Activated naive CD4-positive, alpha-beta T cell treated with anti-CD3 and anti-CD28 coated beads for 36 hours (primary cell): Measurements from ENCODE around the gene CCDC6. TPM values are rescaled to one million over a fixed set of nuclear protein-coding genes. Genes with fewer than 3 reads are reported as not detected.
"Not testable (repeated sequence)": the region's sequence is repeated elsewhere in the genome, so short reads cannot be mapped to it uniquely, and the experiment has no call there.

Source experiments
- CTCF ChIA-PET: fragments of 350-600 bp; sonication (Branson Sonifier 250); formaldehyde crosslinking; loops from one replicate; lab custom pipeline; 2021; ENCODE audit warnings: antibody characterized with exemption; lab: Charles Lee
- DNase-seq: peaks from one replicate; pipeline ENCODE4 v3.0.0-alpha.2; 2020
- H3K27ac Mint-ChIP-seq: one replicate; pipeline ENCODE4 v1.8.0; 2021; ENCODE audit warnings: mild to moderate bottlenecking, mixed read lengths
- H3K27me3 Mint-ChIP-seq: one replicate; pipeline ENCODE4 v1.8.0; 2021; ENCODE audit warnings: low read depth, mixed read lengths
- H3K36me3 Mint-ChIP-seq: one replicate; pipeline ENCODE4 v1.8.0; 2021; ENCODE audit warnings: low read depth, mixed read lengths
- H3K4me1 Mint-ChIP-seq: one replicate; pipeline ENCODE4 v1.8.0; 2021; ENCODE audit warnings: low read depth, mixed read lengths
- H3K4me3 Mint-ChIP-seq: one replicate; pipeline ENCODE4 v1.8.0; 2021; ENCODE audit warnings: mild to moderate bottlenecking, moderate library complexity, mixed read lengths
- H3K9me3 Mint-ChIP-seq: one replicate; pipeline ENCODE4 v1.8.0; 2021; ENCODE audit warnings: mixed read lengths
- intact Hi-C: fragments of 100-400 bp; cut with micrococcal nuclease; formaldehyde crosslinking; loops from one replicate; pipeline ENCODE4 v1.15.1; 2023
- total RNA-seq, 2 experiments: library from RNA; stranded (reverse); gene quantifications; one replicate each; pipeline ENCODE4 v1.2.3, GENCODE V29; 2021

Gene CCDC6
- 10 to 100 TPM; 43.1 to 44.9 TPM for total RNA-seq

- H3K9me3 Mint-ChIP-seq: no peaks in the 10 kb centered on the region
- H3K27me3 Mint-ChIP-seq: no peaks in the 10 kb centered on the region
- intact Hi-C loops: loop anchor here (1.0 to 5.0 kb wide), 11 partner anchors 41 to 1996 kb away; partner anchors contain the start of genes ARID5B, CDK1, CISD1 and SLC16A9
- peak; percentile 93 for DNase-seq
- CTCF ChIA-PET: interaction anchor here (0.6 to 3.7 kb wide), 26 partner anchors 11 to 807 kb away, joined by 3 to 36 read pairs (median 4); partner anchors contain the start of gene SLC16A9
- peaks cover 53% of the 10 kb centered on the region for H3K4me1 Mint-ChIP-seq
- peak within 1 kb of the TSS; percentile 95 for H3K4me3 Mint-ChIP-seq
- H3K27ac Mint-ChIP-seq: peak within 1 kb of the TSS; percentile 98
- H3K36me3 Mint-ChIP-seq: peaks cover 32% of the 10 kb centered on the region
Measured at GRCh38 chr10:59906417-59907202, at the start of gene CCDC6. CCDC6 (minus strand) TSS chr10:59906556; CDS start chr10:59906424, 132 bp downstream.

GRCh38 chr10:59954296-59954695 lies 47.9 kb upstream of the CCDC6 start:
- H3K9me3 Mint-ChIP-seq: no peaks in the 10 kb centered on the region
- intact Hi-C loops: no loop called here
- H3K27me3 Mint-ChIP-seq: peaks cover 8% of the 10 kb centered on the region
- DNase-seq: no peak
- H3K4me1 Mint-ChIP-seq: no peaks in the 10 kb centered on the region
- H3K4me3 Mint-ChIP-seq: no peak overlapping the region
- CTCF ChIA-PET: no interaction called here
- H3K36me3 Mint-ChIP-seq: no peaks in the 10 kb centered on the region
- no peak overlapping the region for H3K27ac Mint-ChIP-seq

- H3K4me3 Mint-ChIP-seq, H3K27ac Mint-ChIP-seq, H3K4me1 Mint-ChIP-seq, DNase-seq, H3K27me3 Mint-ChIP-seq, H3K9me3 Mint-ChIP-seq, intact Hi-C loops, H3K36me3 Mint-ChIP-seq, CTCF ChIA-PET: not testable (repeated sequence)
Measured at GRCh38 chr10:59953711-59954110, 47.4 kb upstream of the CCDC6 start.

GRCh38 chr10:59950105-59950504 lies 43.7 kb upstream of the CCDC6 start:
- CTCF ChIA-PET: no interaction called here

GRCh38 chr10:59949608-59950007 lies 43.3 kb upstream of the CCDC6 start:
- Mint-ChIP-seq H3K36me3 (no peaks in the 10 kb centered on the region), H3K27ac (no peak overlapping the region), H3K9me3 (no peaks in the 10 kb centered on the region), H3K27me3 (peaks cover 2% of the 10 kb centered on the region), H3K4me1 (no peaks in the 10 kb centered on the region), H3K4me3 (no peak overlapping the region)
- DNase-seq: no peak
- intact Hi-C loops: no loop called here
- CTCF ChIA-PET: no interaction called here

More at GRCh38 chr10:59950105-59950504, 43.7 kb upstream of the CCDC6 start:
- no peaks in the 10 kb centered on the region for H3K4me1 Mint-ChIP-seq
- H3K4me3 Mint-ChIP-seq: no peak overlapping the region
- DNase-seq: no peak
- H3K36me3 Mint-ChIP-seq: no peaks in the 10 kb centered on the region
- peaks cover 2% of the 10 kb centered on the region for H3K27me3 Mint-ChIP-seq
- intact Hi-C loops: no loop called here
- H3K9me3 Mint-ChIP-seq: no peaks in the 10 kb centered on the region
- H3K27ac Mint-ChIP-seq: no peak overlapping the region

GRCh38 chr10:59945991-59946390 lies 39.6 kb upstream of the CCDC6 start:
- H3K4me3 Mint-ChIP-seq: no peak overlapping the region
- no peaks in the 10 kb centered on the region for H3K36me3 Mint-ChIP-seq
- no peak for DNase-seq
- H3K9me3 Mint-ChIP-seq: no peaks in the 10 kb centered on the region
- H3K27ac Mint-ChIP-seq: no peak overlapping the region
- H3K4me1 Mint-ChIP-seq: no peaks in the 10 kb centered on the region
- intact Hi-C loops: no loop called here
- CTCF ChIA-PET: no interaction called here
- H3K27me3 Mint-ChIP-seq: peaks cover 2% of the 10 kb centered on the region

- H3K4me3 Mint-ChIP-seq: no peak overlapping the region
- no peak overlapping the region for H3K27ac Mint-ChIP-seq
- no peaks in the 10 kb centered on the region for H3K4me1 Mint-ChIP-seq
- no peak for DNase-seq
- no peaks in the 10 kb centered on the region for H3K36me3 Mint-ChIP-seq
- H3K27me3 Mint-ChIP-seq: peaks cover 2% of the 10 kb centered on the region
- intact Hi-C loops: no loop called here
- no peaks in the 10 kb centered on the region for H3K9me3 Mint-ChIP-seq
- CTCF ChIA-PET: no interaction called here
Measured at GRCh38 chr10:59945590-59945989, 39.2 kb upstream of the CCDC6 start.

- DNase-seq: no peak
- H3K4me3 Mint-ChIP-seq: no peak overlapping the region
- no peaks in the 10 kb centered on the region for H3K9me3 Mint-ChIP-seq
- H3K27ac Mint-ChIP-seq: no peak overlapping the region
- peaks cover 3% of the 10 kb centered on the region for H3K27me3 Mint-ChIP-seq
- intact Hi-C loops: no loop called here
- H3K36me3 Mint-ChIP-seq: no peaks in the 10 kb centered on the region
- CTCF ChIA-PET: no interaction called here
- H3K4me1 Mint-ChIP-seq: no peaks in the 10 kb centered on the region
Measured at GRCh38 chr10:59944339-59944935, 38.1 kb upstream of the CCDC6 start.

- peaks cover 3% of the 10 kb centered on the region for H3K27me3 Mint-ChIP-seq
- no peaks in the 10 kb centered on the region for H3K4me1 Mint-ChIP-seq
- CTCF ChIA-PET: no interaction called here
- H3K27ac Mint-ChIP-seq: no peak overlapping the region
- no peak for DNase-seq
- H3K9me3 Mint-ChIP-seq: no peaks in the 10 kb centered on the region
- no peaks in the 10 kb centered on the region for H3K36me3 Mint-ChIP-seq
- H3K4me3 Mint-ChIP-seq: no peak overlapping the region
- intact Hi-C loops: no loop called here
Measured at GRCh38 chr10:59942556-59942955, 36.2 kb upstream of the CCDC6 start.

- H3K4me3 Mint-ChIP-seq: no peak overlapping the region
- no peaks in the 10 kb centered on the region for H3K4me1 Mint-ChIP-seq
- H3K36me3 Mint-ChIP-seq: no peaks in the 10 kb centered on the region
- H3K27me3 Mint-ChIP-seq: peaks cover 1% of the 10 kb centered on the region
- no peak for DNase-seq
- H3K9me3 Mint-ChIP-seq: no peaks in the 10 kb centered on the region
- no peak overlapping the region for H3K27ac Mint-ChIP-seq
- CTCF ChIA-PET: no interaction called here
- intact Hi-C loops: no loop called here
Measured at GRCh38 chr10:59937720-59938119, 31.4 kb upstream of the CCDC6 start.

GRCh38 chr10:59934701-59935100 lies 28.3 kb upstream of the CCDC6 start:
- no peak overlapping the region for H3K4me3 Mint-ChIP-seq
- no peaks in the 10 kb centered on the region for H3K9me3 Mint-ChIP-seq
- DNase-seq: no peak
- H3K27me3 Mint-ChIP-seq: no peaks in the 10 kb centered on the region
- no peaks in the 10 kb centered on the region for H3K36me3 Mint-ChIP-seq
- H3K27ac Mint-ChIP-seq: no peak overlapping the region
- intact Hi-C loops: no loop called here
- CTCF ChIA-PET: no interaction called here
- no peaks in the 10 kb centered on the region for H3K4me1 Mint-ChIP-seq

GRCh38 chr10:59930788-59931521 lies 24.6 kb upstream of the CCDC6 start:
- CTCF ChIA-PET: interaction anchor here (0.8 kb wide), 1 partner anchor 98 kb away, joined by 3 read pairs; no protein-coding TSS in a partner anchor
- not testable (repeated sequence) for H3K36me3 Mint-ChIP-seq, H3K4me3 Mint-ChIP-seq

More at GRCh38 chr10:59930788-59931521, 24.6 kb upstream of the CCDC6 start:
- H3K4me1 Mint-ChIP-seq, H3K27ac Mint-ChIP-seq, H3K27me3 Mint-ChIP-seq, intact Hi-C loops, H3K9me3 Mint-ChIP-seq, DNase-seq: not testable (repeated sequence)
